ENCODE data around the gene TP53TG5. TPM values are rescaled to one million over a fixed set of nuclear protein-coding genes. Genes with fewer than 3 reads are reported as not detected.

The TP53TG5 gene
- total RNA-seq, 2 experiments from 2014 or later, result 0.36 TPM; not detected in 1

GRCh38 chr20:45329497-45330319, 48.4 kb downstream of the TP53TG5 start:
- no peaks in the 10 kb centered on the region for H3K36me3 ChIP-seq (ENCODE audit: insufficient read depth, low read length)
- no peaks in the 10 kb centered on the region for H3K27me3 ChIP-seq (ENCODE audit: control insufficient read depth in 1 of 2, insufficient read depth in 2 of 2, low read length in 2 of 2)
- Mint-ChIP-seq H3K9me3 (no peaks in the 10 kb centered on the region), H3K27ac (no peak overlapping the region), H3K27me3 (no peaks in the 10 kb centered on the region), H3K36me3 (ENCODE audit: low read depth) (no peaks in the 10 kb centered on the region), H3K4me3 (no peak overlapping the region), H3K4me1 (ENCODE audit: low read depth) (no peaks in the 10 kb centered on the region)
- ChIA-PET POLR2A (no interaction called here), CTCF (no interaction called here)
- H3K27ac ChIP-seq (ENCODE audit: low read depth in 1 of 2, low read length in 2 of 2), result no peak overlapping the region
- no peaks in the 10 kb centered on the region for H3K4me1 ChIP-seq (ENCODE audit: insufficient read depth, low read length)
- H3K9me3 ChIP-seq (ENCODE audit: control insufficient read depth in 1 of 2, insufficient read depth in 1 of 2, low read length in 2 of 2), result no peaks in the 10 kb centered on the region
- H3K4me3 ChIP-seq (ENCODE audit: low read length), result no peak overlapping the region
- intact Hi-C loops (cut with DNase I, micrococcal nuclease), result no loop called here
- DNase-seq (no peak), ATAC-seq (ENCODE audit: poor library complexity) (no peak)
- no peak for TF ChIP-seq CTCF (IDR thresholded peaks at IDR 0.05)

GRCh38 chr20:45328451-45328850, 49.7 kb downstream of the TP53TG5 start:
- Histone ChIP-seq H3K27me3 (ENCODE audit: control insufficient read depth in 1 of 2, insufficient read depth in 2 of 2, low read length in 2 of 2) (no peaks in the 10 kb centered on the region), H3K4me1 (ENCODE audit: insufficient read depth, low read length) (no peaks in the 10 kb centered on the region), H3K4me3 (ENCODE audit: low read length) (no peak overlapping the region), H3K27ac (ENCODE audit: low read depth in 1 of 2, low read length in 2 of 2) (no peak overlapping the region), H3K9me3 (ENCODE audit: control insufficient read depth in 1 of 2, insufficient read depth in 1 of 2, low read length in 2 of 2) (no peaks in the 10 kb centered on the region), H3K36me3 (ENCODE audit: insufficient read depth, low read length) (no peaks in the 10 kb centered on the region)
- no peaks in the 10 kb centered on the region for H3K27me3 Mint-ChIP-seq
- no peaks in the 10 kb centered on the region for H3K4me1 Mint-ChIP-seq (ENCODE audit: low read depth)
- ATAC-seq (ENCODE audit: poor library complexity), result no peak
- no peaks in the 10 kb centered on the region for H3K9me3 Mint-ChIP-seq
- H3K27ac Mint-ChIP-seq, result no peak overlapping the region
- CTCF ChIA-PET, result no interaction called here
- TF ChIP-seq CTCF (IDR thresholded peaks at IDR 0.05), result no peak
- POLR2A ChIA-PET, result no interaction called here
- no peak overlapping the region for H3K4me3 Mint-ChIP-seq
- no peak for DNase-seq
- intact Hi-C loops (cut with DNase I, micrococcal nuclease), result no loop called here
- no peaks in the 10 kb centered on the region for H3K36me3 Mint-ChIP-seq (ENCODE audit: low read depth)

GRCh38 chr20:45325371-45325770, 52.8 kb downstream of the TP53TG5 start:
- Histone ChIP-seq H3K4me3 (ENCODE audit: low read length) (no peak overlapping the region), H3K4me1 (ENCODE audit: insufficient read depth, low read length) (peaks cover 14% of the 10 kb centered on the region), H3K27ac (ENCODE audit: low read depth in 1 of 2, low read length in 2 of 2) (no peak overlapping the region), H3K36me3 (ENCODE audit: insufficient read depth, low read length) (no peaks in the 10 kb centered on the region), H3K9me3 (ENCODE audit: control insufficient read depth in 1 of 2, insufficient read depth in 1 of 2, low read length in 2 of 2) (no peaks in the 10 kb centered on the region), H3K27me3 (ENCODE audit: control insufficient read depth in 1 of 2, insufficient read depth in 2 of 2, low read length in 2 of 2) (no peaks in the 10 kb centered on the region)
- intact Hi-C loops (cut with DNase I, micrococcal nuclease), result no loop called here
- Mint-ChIP-seq H3K36me3 (ENCODE audit: low read depth) (no peaks in the 10 kb centered on the region), H3K27me3 (no peaks in the 10 kb centered on the region), H3K27ac (no peak overlapping the region), H3K4me1 (ENCODE audit: low read depth) (peaks cover 10% of the 10 kb centered on the region), H3K9me3 (no peaks in the 10 kb centered on the region), H3K4me3 (no peak overlapping the region)
- no peak for TF ChIP-seq CTCF (IDR thresholded peaks at IDR 0.05)
- CTCF ChIA-PET, result interaction anchor here (1.1 kb wide), 1 partner anchor 34 kb away, joined by 3 read pairs; no protein-coding TSS in a partner anchor
- no peak for ATAC-seq (ENCODE audit: poor library complexity)
- POLR2A ChIA-PET, result no interaction called here
- DNase-seq, result no peak

All from CD4-positive, alpha-beta T cell (primary cell).